ENCODE results near the gene DGCR8. TPM values are rescaled to one million over a fixed set of nuclear protein-coding genes. Genes with fewer than 3 reads are reported as not detected.

Gene DGCR8
- total RNA-seq, 1 experiment from 2014 or later: 53.1 TPM

- Mint-ChIP-seq H3K4me3 (ENCODE audit: unreplicated experiment) (no peak overlapping the region), H3K27me3 (ENCODE audit: insufficient read depth, unreplicated experiment) (no peaks in the 10 kb centered on the region), H3K9me3 (ENCODE audit: unreplicated experiment) (no peaks in the 10 kb centered on the region), H3K27ac (ENCODE audit: unreplicated experiment) (no peak overlapping the region), H3K36me3 (ENCODE audit: insufficient read depth, unreplicated experiment) (peaks cover 7% of the 10 kb centered on the region), H3K4me1 (ENCODE audit: low read depth, unreplicated experiment) (no peaks in the 10 kb centered on the region)
- Histone ChIP-seq H3K27me3 (replicated peaks; ENCODE audit: control insufficient read depth, insufficient read depth, low read length) (no peaks in the 10 kb centered on the region), H3K9me3 (no peaks in the 10 kb centered on the region), H3K36me3 (ENCODE audit: control insufficient read depth, insufficient read depth, low read length) (no peaks in the 10 kb centered on the region; the same call in 1 of the 2 replicates), H3K4me3 (ENCODE audit: low read depth, low read length) (no peak overlapping the region), H3K4me1 (no peaks in the 10 kb centered on the region)
- intact Hi-C loops (cut with micrococcal nuclease; ENCODE audit: unreplicated experiment): no loop called here
- CTCF ChIA-PET: no interaction called here
- POLR2A ChIA-PET: no interaction called here
- BruUV-seq (replicated peaks): no TSS peak
- TF ChIP-seq CTCF (IDR thresholded peaks at IDR 0.05; ENCODE audit: insufficient read depth in 1 of 2, low read depth in 1 of 2, low read length in 1 of 2, severe bottlenecking in 1 of 2, unreplicated experiment in 1 of 2): no peak
- DNase-seq: no peak
Observed at GRCh38 chr22:20056696-20057386, 23.2 kb upstream of the DGCR8 start.

GRCh38 chr22:20057596-20058268, 22.3 kb upstream of the DGCR8 start:
- intact Hi-C loops (cut with micrococcal nuclease; ENCODE audit: unreplicated experiment): no loop called here
- Mint-ChIP-seq H3K4me3 (ENCODE audit: unreplicated experiment) (no peak overlapping the region), H3K27me3 (ENCODE audit: insufficient read depth, unreplicated experiment) (no peaks in the 10 kb centered on the region), H3K4me1 (ENCODE audit: low read depth, unreplicated experiment) (no peaks in the 10 kb centered on the region), H3K9me3 (ENCODE audit: unreplicated experiment) (no peaks in the 10 kb centered on the region), H3K36me3 (ENCODE audit: insufficient read depth, unreplicated experiment) (peaks cover 7% of the 10 kb centered on the region), H3K27ac (ENCODE audit: unreplicated experiment) (no peak overlapping the region)
- no peaks in the 10 kb centered on the region for H3K9me3 ChIP-seq
- no peak for DNase-seq
- no peak overlapping the region for H3K4me3 ChIP-seq (ENCODE audit: low read depth, low read length)
- TF ChIP-seq CTCF (IDR thresholded peaks at IDR 0.05; ENCODE audit: insufficient read depth in 1 of 2, low read depth in 1 of 2, low read length in 1 of 2, severe bottlenecking in 1 of 2, unreplicated experiment in 1 of 2): no peak
- H3K27me3 ChIP-seq (replicated peaks; ENCODE audit: control insufficient read depth, insufficient read depth, low read length): no peaks in the 10 kb centered on the region
- no peaks in the 10 kb centered on the region for H3K4me1 ChIP-seq
- no TSS peak for BruUV-seq (replicated peaks)
- no peaks in the 10 kb centered on the region; the same call in 1 of the 2 replicates for H3K36me3 ChIP-seq (ENCODE audit: control insufficient read depth, insufficient read depth, low read length)
- POLR2A ChIA-PET: no interaction called here
- CTCF ChIA-PET: interaction anchor here (0.5 kb wide), 1 partner anchor 1738 kb away, joined by 3 read pairs; no protein-coding TSS in a partner anchor

GRCh38 chr22:20058989-20059770, 20.9 kb upstream of the DGCR8 start:
- H3K4me3 Mint-ChIP-seq (ENCODE audit: unreplicated experiment): no peak overlapping the region
- H3K9me3 Mint-ChIP-seq (ENCODE audit: unreplicated experiment): no peaks in the 10 kb centered on the region
- no peak for TF ChIP-seq CTCF (IDR thresholded peaks at IDR 0.05; ENCODE audit: insufficient read depth in 1 of 2, low read depth in 1 of 2, low read length in 1 of 2, severe bottlenecking in 1 of 2, unreplicated experiment in 1 of 2)
- no peaks in the 10 kb centered on the region for H3K4me1 ChIP-seq
- no peaks in the 10 kb centered on the region for H3K27me3 ChIP-seq (replicated peaks; ENCODE audit: control insufficient read depth, insufficient read depth, low read length)
- no peaks in the 10 kb centered on the region; the same call in 1 of the 2 replicates for H3K36me3 ChIP-seq (ENCODE audit: control insufficient read depth, insufficient read depth, low read length)
- no peak overlapping the region for H3K4me3 ChIP-seq (ENCODE audit: low read depth, low read length)
- no peaks in the 10 kb centered on the region for H3K9me3 ChIP-seq
- H3K27me3 Mint-ChIP-seq (ENCODE audit: insufficient read depth, unreplicated experiment): no peaks in the 10 kb centered on the region
- POLR2A ChIA-PET: no interaction called here
- no TSS peak for BruUV-seq (replicated peaks)
- CTCF ChIA-PET: no interaction called here
- no peak for DNase-seq
- H3K36me3 Mint-ChIP-seq (ENCODE audit: insufficient read depth, unreplicated experiment): peaks cover 12% of the 10 kb centered on the region
- H3K4me1 Mint-ChIP-seq (ENCODE audit: low read depth, unreplicated experiment): no peaks in the 10 kb centered on the region
- no peak overlapping the region for H3K27ac Mint-ChIP-seq (ENCODE audit: unreplicated experiment)
- intact Hi-C loops (cut with micrococcal nuclease; ENCODE audit: unreplicated experiment): no loop called here

Measured in Caco-2 (cell line).